GM18858 (cell line): ENCODE results near the gene C16orf78.
"Not testable (repeated sequence)": the region's sequence is repeated elsewhere in the genome, so short reads cannot be mapped to it uniquely, and the experiment has no call there.

ENCODE experiments used
- ATAC-seq: cut with Tn5 transposase; IDR thresholded peaks from one replicate; pipeline ENCODE4 v1.9.1; 2021; ENCODE audit not compliant: unreplicated experiment

C16orf78 gene

DNA sequence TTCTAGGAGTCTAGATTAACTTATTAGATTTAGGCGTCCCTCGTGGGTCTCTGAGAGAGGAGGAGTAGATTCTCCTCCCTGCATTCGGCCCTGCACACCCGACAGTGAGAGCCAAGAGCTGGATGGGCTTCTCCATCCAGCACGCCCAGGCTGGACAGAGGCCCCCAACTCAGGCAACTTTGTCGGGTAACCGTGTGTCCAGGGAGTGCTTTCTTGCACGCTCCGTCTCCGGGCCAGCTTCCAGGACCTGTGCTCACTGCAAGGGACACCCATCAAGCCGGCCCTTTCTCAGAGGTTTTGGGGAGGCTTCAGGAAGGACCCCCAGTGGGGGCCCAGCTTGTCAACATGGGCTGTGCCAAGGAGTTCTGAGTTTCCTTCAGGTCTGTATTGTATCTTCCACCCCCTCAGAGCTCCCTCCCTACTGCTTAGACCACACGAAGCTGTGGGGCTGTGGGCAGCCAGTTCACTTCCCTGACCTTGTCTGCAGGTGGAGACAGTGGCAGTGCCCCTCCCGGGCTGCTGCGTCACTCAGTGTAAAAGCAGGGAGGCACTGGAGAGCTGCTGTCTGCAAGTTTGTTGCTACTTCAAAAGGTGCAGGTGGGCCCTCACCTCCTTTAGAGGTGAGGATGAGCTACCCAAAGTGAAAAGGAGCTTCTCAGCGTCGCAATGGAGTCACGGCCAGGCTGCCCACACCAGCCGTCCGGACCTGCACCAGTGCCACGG is 24.0 kb upstream of the C16orf78 start:
- ATAC-seq: no peak

DNA sequence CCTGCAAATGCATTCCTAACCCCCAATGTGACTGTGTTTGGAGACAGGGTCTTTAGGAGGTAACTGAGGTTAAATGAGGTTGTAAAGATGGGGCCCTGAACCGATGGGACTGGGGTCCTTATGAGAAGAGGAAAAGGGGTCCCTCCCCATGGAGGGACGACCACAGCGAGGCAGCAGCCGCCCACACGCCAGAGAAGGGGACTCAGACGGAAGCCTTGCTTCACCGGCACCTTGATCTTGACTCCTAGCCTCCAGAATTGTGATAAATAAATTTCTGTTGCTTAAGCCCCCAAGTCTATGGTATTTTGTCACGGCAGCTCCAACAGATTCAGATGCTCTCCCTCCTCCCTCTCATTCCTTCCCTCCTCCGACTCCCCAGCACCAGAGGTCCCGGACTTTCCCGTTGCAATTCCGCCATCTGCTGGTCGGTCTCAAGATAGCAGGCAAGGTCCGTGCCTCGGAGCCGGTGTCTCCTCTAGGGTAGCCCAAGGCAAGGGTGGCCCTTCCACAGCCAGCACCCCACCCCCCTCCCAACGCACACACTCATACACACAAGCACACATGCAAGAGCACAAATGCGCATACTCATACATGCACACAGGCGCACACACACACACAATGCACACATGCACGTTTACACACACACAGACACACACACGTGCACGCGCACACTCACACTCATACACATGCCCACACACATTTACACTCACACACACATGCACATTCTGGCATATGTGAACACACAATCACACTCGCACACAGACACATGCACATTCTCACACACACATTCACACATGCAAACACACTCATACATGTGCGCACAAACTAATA is 23.1 kb upstream of the C16orf78 start:
- ATAC-seq: no peak

DNA sequence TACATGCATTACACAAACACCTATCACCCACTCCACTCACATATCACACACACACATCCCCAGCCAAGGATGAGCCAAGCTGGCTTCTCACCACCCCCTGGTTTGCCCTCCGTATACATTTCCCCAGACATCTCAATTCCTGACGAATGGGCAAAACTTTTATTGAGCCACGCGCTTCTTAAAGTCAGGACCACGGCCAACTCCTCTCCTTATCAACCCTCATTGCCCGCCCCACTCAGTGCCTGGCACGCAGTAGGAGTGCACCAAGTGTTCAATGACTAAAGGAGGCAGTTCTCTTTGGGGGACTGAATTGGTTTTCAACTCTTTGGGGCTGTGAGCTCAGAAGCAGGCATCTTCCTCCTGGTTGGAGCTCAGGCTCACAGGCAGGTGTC is 22.5 kb upstream of the C16orf78 start:
- ATAC-seq: no peak

DNA sequence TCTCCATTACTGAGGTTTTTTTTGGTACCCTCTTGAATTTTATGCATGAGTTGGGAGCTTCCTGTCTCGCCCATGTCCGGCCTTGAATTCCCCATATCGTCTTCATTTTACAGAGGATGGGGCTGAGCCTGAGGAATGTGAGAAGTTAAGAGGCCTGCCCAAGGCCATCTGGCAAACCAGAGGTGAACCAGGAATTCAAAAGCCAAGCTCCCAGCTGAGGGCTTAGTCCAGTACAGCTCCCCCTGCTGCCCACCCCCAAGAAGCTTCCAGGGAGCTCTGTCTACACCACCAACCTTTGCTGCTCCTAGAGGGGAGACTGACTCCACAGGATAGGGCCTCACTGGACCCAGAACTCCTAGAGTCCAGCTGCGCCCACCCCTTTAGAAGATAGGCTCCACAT is 20.7 kb upstream of the C16orf78 start:
- no peak for ATAC-seq

DNA sequence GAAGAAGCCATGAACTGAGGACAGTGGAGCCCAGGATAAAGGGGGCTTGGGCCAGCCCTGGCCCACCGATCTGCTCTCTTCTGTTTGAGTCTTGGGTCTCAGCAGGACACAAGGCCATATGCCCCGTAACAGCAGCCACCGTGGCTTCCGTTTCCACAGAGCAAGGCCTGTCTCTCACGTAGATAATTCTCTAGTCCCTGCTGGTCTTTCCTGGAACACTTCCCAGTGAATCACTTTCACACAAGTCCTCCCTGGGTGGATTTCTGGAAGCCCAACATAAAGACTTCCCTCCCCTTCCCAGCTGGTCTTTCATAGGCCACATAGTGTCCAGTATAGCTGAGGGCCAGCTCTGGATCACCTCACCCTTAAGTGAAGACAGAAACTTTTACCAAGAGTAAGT is 19.9 kb upstream of the C16orf78 start:
- ATAC-seq: no peak

DNA sequence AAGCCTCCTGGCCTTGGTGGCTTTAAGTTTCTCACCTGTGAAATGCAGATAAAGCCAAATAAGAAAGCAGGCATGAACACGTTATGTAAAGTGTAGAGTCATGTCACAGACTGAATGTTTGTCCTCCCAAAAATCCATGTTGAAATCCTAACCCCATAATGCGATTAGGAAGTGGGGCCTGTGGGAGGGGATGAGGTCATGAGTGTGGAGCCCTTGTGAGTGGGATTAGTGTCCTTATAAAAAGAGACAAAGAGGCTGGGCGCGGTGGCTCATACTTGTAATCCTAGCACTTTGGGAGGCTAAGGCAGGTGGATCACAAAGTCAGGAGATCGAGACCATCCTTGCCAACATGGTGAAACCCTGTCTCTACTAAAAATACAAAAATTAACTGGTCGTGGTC is 19.5 kb upstream of the C16orf78 start:
- ATAC-seq: no peak

DNA sequence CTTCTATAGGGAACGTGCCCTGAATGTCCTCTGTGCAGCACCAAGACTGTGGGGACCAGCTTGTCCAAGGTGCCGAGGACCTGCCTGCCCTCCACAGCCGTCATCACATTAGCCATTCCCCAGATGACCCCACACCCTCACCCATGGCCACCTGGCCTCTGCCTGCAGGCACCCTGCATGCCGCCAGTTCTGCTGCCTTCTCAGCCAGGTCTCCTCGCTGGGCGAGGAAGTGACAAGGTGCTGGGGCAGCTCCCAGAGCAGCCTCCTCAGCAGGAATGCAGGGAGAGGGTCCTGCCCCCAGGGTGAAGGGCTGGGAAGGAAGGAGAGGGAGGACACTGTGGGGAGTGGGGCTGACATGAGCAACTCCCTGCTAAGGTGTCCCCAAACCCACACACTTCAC is 18.6 kb upstream of the C16orf78 start:
- no peak for ATAC-seq

DNA sequence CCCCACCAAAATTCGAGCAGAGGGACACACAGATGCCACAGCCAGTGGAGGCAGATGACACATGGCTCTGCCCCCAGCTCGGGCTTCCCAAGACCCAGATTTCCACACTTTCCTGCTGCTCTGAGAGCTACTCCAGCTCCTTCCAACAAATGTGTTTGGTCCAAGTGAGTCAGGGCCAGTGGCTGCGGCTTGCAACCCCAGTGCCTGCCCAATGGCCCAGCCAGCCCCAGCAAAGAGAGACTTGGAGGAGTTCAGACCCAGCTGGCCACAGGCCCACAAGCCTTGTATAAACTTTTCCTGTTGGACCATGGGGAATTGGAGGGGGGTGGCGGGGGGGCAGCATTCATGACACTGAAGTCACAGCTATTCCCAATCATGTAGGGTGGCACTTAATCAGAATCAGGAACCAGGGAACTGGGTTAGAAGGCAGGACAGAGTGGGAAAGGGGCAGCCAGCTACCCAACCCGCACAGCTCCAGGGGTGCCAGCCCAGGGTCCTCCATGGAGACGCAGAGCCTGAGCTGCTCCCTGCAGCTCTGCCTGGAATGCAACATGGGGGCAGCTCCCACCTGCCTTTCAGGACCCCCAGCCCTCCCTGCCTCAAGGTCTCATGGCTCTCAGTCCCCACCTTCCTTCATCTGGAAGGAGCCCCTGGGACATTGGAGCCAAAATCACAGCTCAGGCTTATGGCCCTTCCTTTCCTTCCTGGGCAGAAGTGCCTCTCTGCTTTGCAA is 17.5 kb upstream of the C16orf78 start:
- no peak for ATAC-seq

DNA sequence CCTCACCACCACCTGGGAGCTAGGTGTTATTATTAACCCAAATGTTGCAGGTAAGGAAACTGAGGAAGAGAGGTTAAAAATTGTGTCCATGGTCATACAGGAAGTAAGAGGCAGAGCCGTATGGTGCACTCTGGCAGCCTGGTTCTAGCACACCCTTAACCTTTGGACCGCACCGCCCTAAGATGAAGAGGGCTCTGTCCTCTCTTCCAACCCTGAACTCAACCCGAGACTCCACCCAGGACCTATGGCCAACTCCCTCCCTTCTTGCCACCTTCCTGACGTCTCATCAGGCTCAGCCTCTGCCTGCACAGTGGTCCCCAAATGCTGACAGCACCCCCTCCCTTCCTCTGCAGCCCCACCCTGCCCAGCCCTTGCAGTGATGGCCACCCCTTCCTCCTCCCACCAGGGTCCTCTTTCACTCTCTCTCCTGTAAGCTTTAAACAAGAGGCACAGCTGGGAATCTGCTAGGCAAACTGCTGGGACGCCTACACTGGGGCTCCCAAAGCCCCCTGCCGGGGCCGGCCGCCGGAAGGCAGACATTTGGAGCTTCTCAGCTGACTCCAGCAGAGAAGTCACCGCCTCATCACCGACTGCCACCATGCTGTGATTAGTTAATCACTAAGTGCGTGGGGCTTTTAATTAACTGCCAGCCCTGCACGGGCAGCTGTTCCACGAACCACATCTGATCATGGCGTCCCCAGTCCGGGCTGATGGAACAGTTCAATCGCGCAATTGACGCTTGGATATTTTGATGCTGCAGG is 16.7 kb upstream of the C16orf78 start:
- no peak for ATAC-seq

DNA sequence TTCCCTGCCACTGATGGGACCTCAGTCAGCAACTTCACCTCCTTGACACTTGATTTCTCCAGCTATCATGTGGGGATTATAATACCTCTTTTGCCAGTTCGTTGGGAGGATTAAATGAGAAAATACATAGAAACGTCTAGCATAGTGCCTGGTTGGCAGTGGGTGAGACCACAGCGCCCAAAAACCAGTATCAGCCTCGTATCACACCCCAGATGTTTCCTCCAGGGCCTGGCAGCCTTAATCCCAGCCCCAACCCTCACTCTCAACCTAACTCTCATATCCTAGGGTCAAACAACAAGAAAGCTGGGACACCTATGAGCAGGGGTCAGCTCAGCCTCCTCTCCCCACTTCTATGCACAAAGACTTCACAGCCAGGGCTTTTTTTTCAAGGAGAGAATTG is 14.0 kb upstream of the C16orf78 start:
- no peak for ATAC-seq

DNA sequence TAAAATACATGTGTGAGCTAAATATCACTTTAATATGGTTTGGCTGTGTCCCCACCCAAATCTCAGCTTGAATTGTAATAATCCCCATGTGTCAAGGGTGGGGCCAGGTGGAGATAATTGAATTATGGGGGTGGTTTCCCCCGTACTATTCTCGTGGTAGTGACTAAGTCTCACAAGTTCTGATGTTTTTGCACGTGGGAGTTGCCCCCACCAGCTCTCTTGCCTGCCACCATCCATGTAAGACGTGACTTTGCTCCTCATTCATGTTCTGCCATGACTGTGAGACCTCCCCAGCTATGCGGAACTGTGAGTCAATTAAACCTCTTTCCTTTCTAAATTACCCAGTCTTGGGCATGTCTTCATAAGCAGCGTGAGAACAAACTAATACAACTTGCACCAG is 11.9 kb upstream of the C16orf78 start:
- not testable (repeated sequence) for ATAC-seq

DNA sequence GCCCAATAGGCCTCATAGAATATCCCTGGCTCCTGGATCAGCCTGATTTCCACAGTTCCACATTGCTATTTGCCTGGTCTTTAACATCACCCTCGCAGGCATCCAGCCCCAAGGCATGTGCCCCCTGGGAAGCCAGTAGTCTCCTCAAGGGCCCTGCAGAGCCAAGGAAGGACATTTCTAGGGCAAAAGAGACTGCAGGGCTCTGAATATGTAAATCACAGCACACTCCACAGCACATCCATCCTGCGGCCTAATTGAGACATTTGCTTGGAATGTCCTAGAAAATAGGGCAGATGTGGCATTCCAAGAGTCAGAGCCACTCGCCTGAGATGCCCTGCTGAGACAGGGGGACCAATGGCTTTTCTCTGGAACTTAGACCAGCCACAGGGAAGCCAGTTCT is 11.4 kb upstream of the C16orf78 start:
- ATAC-seq: no peak

DNA sequence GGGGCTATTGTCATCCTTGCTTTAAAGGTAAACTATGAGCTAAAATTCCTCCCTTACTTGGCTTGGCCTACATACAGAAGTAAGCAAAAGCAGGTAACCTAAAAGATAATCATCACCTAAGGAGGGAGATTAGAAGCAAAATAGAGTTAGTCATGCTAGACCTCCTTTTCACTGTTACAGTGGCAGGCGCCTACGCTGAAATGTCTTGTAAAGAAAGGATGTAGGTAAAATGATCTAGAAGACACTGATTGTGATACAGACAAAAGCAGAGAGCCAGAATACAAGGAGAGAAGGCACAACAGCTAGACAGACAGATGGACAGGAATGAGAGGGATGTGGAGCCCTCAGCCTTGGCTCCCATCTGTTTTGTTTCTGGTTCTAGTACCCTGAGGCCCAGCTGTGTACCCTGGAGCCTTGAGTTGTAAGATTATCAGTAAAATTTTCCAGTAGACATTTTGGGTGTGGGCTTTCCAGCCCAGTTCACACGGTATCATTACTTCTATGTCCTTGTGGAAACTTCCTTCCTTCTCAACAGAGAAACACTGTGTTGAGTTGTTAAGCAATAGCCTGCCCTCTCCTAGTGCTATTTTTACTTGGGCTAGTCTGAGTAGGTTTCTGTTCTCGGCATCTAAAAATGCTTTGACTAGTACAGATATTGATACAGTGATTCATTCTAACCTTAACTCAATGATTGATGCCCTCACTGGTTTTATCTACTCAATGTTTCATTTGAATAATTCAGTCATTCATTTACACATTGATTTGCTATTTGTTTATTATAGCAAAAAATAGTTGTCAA is 7.7 kb upstream of the C16orf78 start:
- peak; percentile 87 for ATAC-seq

DNA sequence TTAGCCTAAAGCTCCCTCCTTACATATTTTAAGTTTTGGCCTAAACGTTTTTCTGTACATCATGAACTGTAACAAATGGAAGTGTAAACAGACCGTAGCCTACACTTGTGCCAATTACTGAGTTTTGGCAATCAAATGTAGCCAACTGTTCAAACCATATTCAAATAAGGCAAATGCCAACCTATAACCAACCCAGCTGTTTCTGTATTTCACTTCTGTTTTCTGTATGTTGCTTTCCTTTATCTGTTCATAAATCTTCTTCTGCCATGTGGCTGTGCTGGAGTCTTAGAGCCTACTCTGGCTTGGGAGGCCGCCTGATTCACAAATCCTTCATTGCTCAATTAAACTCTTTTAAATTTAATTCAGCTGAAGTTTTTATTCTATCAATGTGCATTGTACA is 6.9 kb upstream of the C16orf78 start:
- ATAC-seq: peak; percentile 54

DNA sequence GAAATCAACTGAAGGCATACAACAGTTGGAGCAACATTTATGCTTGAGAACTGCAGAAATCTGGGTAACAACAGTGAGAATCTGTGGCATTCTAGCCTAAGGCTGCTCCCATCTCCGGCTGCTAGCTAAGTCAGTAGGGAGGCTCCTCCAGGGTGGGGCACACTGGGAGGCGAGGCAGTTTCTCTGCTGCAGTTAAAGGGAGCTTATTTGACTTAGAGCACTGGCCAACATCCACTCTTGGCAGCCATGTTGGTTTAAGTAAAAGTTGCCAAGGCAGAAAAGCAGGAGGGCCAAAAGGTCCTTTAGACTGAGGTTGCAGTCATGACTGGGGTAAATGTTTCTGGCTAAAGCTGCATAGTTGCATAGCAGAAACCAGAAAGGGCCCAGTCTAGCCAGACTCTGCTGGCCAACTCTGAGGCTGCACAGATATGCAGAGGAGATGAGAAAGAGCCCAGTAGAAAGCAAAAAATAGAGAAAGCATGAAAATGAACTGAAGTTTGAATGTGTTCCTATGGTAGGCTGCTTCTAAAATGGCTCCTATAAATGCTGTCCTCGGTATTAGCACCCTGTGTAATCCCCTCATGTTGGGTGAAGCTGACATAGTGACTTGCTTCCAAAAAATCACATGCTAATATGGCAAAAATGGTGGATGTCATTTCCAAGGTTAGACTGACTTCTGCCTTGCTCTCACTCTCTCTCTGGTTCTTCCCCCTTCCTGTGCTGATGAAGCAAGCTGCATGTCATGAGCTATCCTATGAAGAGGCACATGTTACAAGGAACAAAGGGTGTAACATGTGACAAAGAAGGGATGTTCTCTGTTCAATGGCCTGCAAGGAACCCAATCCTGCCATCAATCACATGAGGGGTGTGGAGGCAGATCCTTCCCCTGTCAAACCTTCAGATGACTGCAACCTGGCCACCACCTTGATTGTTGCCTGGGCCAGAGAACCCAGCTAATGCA is 3.7 kb upstream of the C16orf78 start:
- ATAC-seq: no peak

DNA sequence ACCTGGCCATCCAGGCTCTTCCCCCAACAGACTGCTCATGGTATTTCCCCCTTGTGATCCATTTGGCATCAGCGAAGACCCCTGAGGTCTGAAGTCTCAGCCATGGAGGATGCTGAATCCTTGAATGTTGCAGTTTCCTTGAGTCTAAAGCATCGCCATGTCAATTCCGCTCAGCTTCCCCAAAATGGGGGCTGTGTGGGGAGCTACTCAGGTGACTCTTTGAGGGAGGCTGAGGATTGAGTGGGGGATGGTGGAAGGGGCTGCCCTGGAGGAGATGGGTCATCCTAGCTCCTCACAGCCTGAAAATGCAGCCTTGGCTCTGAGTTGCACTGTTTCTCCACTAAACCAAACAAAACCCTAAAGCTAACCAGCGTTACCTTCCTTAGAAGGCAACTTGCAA is 2.6 kb downstream of the C16orf78 start:
- no peak for ATAC-seq

DNA sequence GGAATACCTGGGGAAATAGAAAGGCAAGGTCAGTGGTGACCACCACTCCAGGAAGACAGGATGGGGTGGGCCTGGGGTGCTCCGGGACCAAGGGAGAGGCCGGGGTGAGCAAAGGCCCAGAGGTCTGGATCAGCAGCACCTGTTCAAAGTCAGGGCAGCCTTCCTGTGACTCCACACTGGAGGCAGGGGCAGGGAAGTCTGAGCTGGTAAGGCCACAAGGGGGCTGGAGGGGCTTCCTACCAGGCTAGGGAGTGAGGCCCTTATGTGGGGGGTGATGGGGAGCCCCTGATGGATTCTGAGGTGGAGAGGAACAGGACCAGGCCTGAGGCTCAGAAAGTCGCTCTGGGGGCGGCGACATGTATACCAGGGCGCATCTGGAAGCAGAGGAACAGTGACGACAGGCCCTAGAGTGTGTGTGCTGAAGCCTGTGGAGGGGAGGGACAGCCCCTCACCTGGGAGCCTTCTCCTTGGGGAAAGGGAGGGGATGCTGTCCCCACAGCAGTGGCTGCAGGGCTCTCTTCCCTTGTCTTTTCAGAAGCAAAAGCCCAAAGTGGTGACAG is 3.7 kb downstream of the C16orf78 start:
- no peak for ATAC-seq

DNA sequence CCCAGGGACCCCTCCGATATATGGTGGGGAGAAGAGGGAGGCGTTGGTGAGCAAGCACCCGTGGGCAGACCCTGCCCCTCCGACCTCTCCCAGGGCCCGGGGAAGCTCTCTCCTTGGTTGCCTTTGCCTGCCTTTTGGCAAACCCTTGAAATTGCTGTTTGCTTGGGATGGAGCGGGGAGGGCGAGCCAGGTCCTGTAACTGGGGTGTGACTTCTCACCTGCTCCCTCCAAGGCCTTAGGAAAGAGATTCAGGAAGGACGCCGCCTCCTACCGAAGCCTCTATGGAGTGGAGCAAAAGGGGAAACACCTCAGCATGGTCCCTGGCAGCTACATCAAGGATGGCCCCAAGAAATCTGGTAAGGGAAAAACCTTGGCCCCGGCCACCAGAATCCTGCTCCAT is 4.6 kb downstream of the C16orf78 start:
- ATAC-seq: no peak

DNA sequence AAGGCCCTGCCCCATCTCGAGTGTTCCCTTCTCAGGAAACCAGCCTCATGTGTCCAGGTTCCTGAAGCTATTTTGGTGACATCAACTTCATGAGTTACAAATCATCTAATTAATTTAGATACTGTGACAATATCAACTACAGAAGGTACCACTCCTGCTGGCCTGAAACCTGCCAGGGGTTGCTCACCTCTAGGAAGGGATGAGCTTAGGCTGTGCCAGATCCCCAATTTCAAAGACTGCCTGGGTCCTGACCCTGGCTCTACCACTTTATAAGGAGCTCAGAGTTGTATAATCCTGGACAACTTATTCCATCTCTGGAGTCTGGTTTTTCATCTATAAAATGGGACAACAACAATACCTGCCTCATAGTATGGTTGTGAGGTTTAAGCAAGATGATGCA is 5.2 kb downstream of the C16orf78 start:
- no peak for ATAC-seq
